ENCODE data around the gene USP5. TPM values are rescaled to one million over a fixed set of nuclear protein-coding genes. Genes with fewer than 3 reads are reported as not detected.
"Not testable (repeated sequence)": the region's sequence is repeated elsewhere in the genome, so short reads cannot be mapped to it uniquely, and the experiment has no call there.

Gene USP5
- total RNA-seq, 1 donor from 2014 or later: 172 TPM

DNA sequence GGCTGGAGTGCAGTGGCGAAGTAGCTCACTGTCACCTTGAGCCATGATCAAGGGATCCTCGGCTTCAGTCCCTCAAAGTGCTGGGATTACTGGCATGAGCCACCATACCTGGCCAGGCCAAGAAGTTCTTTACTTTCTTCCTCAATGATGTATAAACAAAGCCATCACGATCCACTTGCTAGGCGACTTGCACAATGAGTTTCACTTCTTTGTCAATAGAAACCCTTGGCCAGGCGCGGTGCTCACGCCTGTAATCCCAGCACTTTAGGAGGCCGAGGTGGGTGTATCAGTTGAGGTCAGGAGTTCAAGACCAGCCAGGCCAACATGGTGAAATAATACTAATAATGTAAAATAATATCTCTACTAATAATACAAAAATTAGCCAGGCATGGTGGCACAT, 35.5 kb downstream of the USP5 start:
- Mint-ChIP-seq H3K4me1 (peaks cover 29% of the 10 kb centered on the region), H3K4me3 (no peak overlapping the region), H3K9me3 (no peaks in the 10 kb centered on the region), H3K27me3 (ENCODE audit: low read depth) (no peaks in the 10 kb centered on the region), H3K27ac (ENCODE audit: unreplicated experiment) (no peak overlapping the region), H3K36me3 (ENCODE audit: low read depth) (peaks cover 5% of the 10 kb centered on the region)
- TF ChIP-seq CTCF (conservative IDR thresholded peaks at IDR 0.05): no peak
- no peak for DNase-seq (ENCODE audit: low read depth, low spot score)

GRCh38 chr12:6888360-6888759, 36.4 kb downstream of the USP5 start:
- Mint-ChIP-seq H3K4me3 (peak overlapping the region; percentile 16), H3K9me3 (no peaks in the 10 kb centered on the region), H3K27me3 (ENCODE audit: low read depth) (no peaks in the 10 kb centered on the region), H3K27ac (ENCODE audit: unreplicated experiment) (no peak overlapping the region), H3K4me1 (peaks cover 32% of the 10 kb centered on the region), H3K36me3 (ENCODE audit: low read depth) (peaks cover 5% of the 10 kb centered on the region)
- DNase-seq (ENCODE audit: low read depth, low spot score): no peak
- TF ChIP-seq CTCF (conservative IDR thresholded peaks at IDR 0.05): no peak

- H3K36me3 Mint-ChIP-seq (ENCODE audit: low read depth); DNase-seq (ENCODE audit: low read depth, low spot score); H3K27ac Mint-ChIP-seq (ENCODE audit: unreplicated experiment); H3K27me3 Mint-ChIP-seq (ENCODE audit: low read depth); H3K9me3 Mint-ChIP-seq; H3K4me3 Mint-ChIP-seq: not testable (repeated sequence)
- H3K4me1 Mint-ChIP-seq: peaks cover 32% of the 10 kb centered on the region
These were observed 36.8 kb downstream of the USP5 start for GRCh38 chr12:6888794-6889193.

GRCh38 chr12:6889775-6890573, 38.0 kb downstream of the USP5 start:
- H3K36me3 Mint-ChIP-seq (ENCODE audit: low read depth); DNase-seq (ENCODE audit: low read depth, low spot score); H3K9me3 Mint-ChIP-seq; H3K27me3 Mint-ChIP-seq (ENCODE audit: low read depth): not testable (repeated sequence)
- Mint-ChIP-seq H3K4me1 (peaks cover 32% of the 10 kb centered on the region), H3K4me3 (peak overlapping the region; percentile 84), H3K27ac (ENCODE audit: unreplicated experiment) (peak overlapping the region; percentile 99)

DNA sequence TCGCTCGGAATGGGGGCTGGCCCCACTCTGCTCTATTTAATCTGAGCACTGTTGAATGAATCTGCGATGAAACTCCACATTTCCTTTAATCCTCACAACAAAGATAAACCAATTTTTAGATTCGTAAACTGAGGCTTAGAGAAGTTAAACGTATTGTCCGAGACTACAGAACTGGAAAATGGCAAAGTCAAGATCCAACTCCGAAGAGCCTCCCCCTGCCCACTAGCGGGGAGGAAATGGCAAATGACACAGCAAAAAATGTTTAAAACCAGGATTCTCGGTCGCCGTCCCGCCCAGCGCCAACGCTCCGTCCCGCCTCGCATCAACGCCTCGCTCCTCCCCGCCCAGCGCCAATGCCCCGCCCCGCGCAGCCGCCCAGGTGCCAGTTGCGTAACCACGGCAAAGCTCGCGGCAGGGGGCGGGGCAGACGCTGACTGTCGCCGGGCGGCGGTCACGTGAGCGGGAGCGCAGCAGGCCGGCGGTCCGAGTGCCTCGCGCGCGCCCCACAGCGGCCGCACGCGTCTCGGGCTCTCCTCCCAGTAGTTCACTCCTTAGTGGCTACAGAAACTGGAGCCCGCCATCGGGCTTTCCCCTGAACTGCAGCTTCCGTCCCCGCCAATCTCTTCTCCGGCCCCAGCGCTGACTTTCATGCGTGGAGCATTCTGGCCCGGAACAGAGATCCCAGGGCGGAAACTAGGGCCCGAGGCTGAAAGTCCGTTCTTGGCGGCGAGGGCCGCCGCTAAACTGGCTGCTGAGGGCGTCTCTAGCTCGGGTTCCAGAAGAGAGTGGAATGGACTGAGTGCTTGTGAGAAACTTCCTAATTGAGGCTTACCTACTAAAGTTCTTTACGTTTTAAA, 39.1 kb downstream of the USP5 start:
- H3K4me3 Mint-ChIP-seq: peak overlapping the region; percentile 84
- DNase-seq (ENCODE audit: low read depth, low spot score): peak; percentile 99
- H3K4me1 Mint-ChIP-seq: peaks cover 27% of the 10 kb centered on the region
- H3K9me3 Mint-ChIP-seq: peaks cover 1% of the 10 kb centered on the region
- peaks cover 5% of the 10 kb centered on the region for H3K36me3 Mint-ChIP-seq (ENCODE audit: low read depth)
- H3K27me3 Mint-ChIP-seq (ENCODE audit: low read depth): no peaks in the 10 kb centered on the region
- H3K27ac Mint-ChIP-seq (ENCODE audit: unreplicated experiment): peak overlapping the region; percentile 99
- peak; percentile 99 for TF ChIP-seq CTCF (conservative IDR thresholded peaks at IDR 0.05)

- no peaks in the 10 kb centered on the region for H3K27me3 Mint-ChIP-seq (ENCODE audit: low read depth)
- no peak for TF ChIP-seq CTCF (conservative IDR thresholded peaks at IDR 0.05)
- H3K4me1 Mint-ChIP-seq: peaks cover 23% of the 10 kb centered on the region
- H3K36me3 Mint-ChIP-seq (ENCODE audit: low read depth): peaks cover 5% of the 10 kb centered on the region
- peak overlapping the region; percentile 80 for H3K4me3 Mint-ChIP-seq
- H3K9me3 Mint-ChIP-seq: peaks cover 4% of the 10 kb centered on the region
- no peak for DNase-seq (ENCODE audit: low read depth, low spot score)
- H3K27ac Mint-ChIP-seq (ENCODE audit: unreplicated experiment): peak overlapping the region; percentile 71
These were observed 39.7 kb downstream of the USP5 start for GRCh38 chr12:6891646-6892001.

GRCh38 chr12:6892683-6893082, 40.7 kb downstream of the USP5 start:
- DNase-seq (ENCODE audit: low read depth, low spot score); H3K9me3 Mint-ChIP-seq; H3K27me3 Mint-ChIP-seq (ENCODE audit: low read depth); H3K36me3 Mint-ChIP-seq (ENCODE audit: low read depth); H3K27ac Mint-ChIP-seq (ENCODE audit: unreplicated experiment): not testable (repeated sequence)
- H3K4me1 Mint-ChIP-seq: peaks cover 23% of the 10 kb centered on the region
- peak overlapping the region; percentile 72 for H3K4me3 Mint-ChIP-seq

Data from neural crest cell (in vitro differentiated cells).